ENCODE measurements around the gene PPP1R16B.

The PPP1R16B gene

GRCh38 chr20:38902601-38903000, 97.1 kb downstream of the PPP1R16B start:
- DNase-seq, result no peak

GRCh38 chr20:38903335-38903734, 97.8 kb downstream of the PPP1R16B start:
- no peak for DNase-seq

- DNase-seq, result no peak
Observed at GRCh38 chr20:38905375-38905774, 99.9 kb downstream of the PPP1R16B start.

DNA sequence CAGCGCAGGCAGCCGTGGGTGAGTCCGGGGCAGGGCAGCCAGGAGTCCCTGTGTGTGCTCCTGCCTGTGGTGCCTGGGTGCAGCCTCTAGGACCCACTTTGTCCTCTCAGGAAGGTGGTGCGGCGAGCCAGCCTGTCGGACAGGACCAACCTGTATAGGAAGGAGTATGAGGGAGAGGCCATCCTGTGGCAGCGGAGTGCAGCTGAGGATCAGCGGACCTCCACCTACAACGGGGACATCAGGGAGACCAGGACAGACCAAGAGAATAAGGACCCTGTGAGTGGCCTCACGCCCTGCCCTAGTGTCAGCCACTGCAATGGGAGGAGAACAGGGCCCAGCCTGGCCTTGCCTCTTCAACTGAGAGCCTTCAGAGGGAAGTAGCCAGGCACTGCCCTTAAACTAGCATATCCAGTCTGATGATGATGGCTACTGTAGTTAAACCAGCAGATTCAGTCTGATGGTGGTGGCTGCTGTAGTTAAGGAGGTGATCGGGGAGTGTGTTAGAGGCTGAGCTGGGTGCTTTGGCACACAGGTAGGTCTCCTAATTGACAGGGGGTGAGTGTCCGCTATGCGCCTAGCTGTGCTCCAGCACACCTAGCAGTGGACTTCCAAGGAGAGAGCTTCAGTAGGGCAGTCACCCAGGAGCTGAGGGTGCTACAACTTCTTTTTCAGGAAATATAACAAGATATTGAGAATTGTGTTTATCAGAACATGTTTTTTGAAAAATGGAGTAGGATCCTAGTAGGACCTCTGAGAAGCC, 102.6 kb downstream of the PPP1R16B start:
- DNase-seq, result no peak

DNA sequence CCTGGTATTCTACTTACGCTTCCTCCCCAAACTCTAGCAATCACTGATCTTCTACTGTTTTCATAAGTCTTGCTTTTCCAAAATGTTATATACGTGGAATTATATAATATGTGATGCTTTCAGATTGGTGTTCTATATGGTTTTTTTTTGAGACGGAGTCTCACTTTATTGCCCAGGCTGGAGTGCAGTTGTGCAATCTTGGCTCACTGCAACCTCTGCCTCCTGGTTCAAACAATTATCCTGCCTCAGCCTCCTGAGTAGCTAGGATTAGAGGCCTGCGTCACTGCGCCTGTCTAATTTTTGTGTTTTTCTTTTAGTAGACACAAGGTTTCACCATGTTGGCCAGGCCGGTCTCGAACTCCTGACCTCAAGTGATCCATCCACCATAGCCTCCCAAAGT, 109.9 kb downstream of the PPP1R16B start:
- DNase-seq, result no peak

DNA sequence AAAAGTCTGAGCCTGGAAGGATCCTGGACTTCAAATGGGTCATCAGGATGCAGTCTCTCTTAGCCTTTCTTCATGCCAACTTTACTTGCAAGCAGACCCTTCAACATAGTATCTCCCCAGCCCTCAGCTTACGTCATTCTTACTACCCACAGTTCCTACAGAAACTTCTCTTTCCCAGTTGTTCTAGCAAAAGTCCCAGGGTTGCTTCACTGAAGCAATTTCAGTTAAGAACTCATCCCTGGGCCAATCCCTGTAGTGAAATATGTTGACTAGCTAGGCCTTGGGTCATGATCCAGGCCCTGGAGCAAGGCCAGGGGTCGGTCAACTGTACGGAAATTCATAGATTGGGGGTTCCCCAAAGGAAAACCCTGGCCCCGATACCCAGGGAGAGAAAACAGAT, 112.2 kb downstream of the PPP1R16B start:
- no peak for DNase-seq

- DNase-seq, result no peak
Observed at GRCh38 chr20:38918172-38918571, 112.7 kb downstream of the PPP1R16B start.

- DNase-seq, result no peak
Observed at GRCh38 chr20:38919683-38920082, 114.2 kb downstream of the PPP1R16B start.

DNA sequence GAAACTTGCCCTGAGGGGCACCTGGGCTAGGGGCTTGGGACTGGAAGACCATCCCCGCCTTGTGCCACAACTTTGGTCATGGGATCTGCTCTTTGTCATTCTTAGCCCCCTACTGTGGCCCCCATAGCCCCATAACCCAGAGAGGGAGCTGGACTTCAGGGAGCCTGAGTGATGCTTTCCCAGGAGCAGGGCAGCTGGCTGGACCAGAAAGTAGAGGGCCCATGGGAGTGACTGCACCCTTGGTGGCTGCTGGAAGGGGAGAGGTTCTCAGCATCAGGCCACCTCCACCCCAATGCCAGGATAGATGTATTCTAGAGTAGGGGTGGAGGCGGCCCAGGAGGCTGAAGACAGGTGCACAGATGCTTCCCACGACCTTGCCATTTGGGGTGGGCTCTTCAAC, 114.9 kb downstream of the PPP1R16B start:
- DNase-seq, result no peak

GRCh38 chr20:38920851-38921250, 115.4 kb downstream of the PPP1R16B start:
- no peak for DNase-seq

GRCh38 chr20:38924718-38925117, 119.2 kb downstream of the PPP1R16B start:
- DNase-seq, result no peak

DNA sequence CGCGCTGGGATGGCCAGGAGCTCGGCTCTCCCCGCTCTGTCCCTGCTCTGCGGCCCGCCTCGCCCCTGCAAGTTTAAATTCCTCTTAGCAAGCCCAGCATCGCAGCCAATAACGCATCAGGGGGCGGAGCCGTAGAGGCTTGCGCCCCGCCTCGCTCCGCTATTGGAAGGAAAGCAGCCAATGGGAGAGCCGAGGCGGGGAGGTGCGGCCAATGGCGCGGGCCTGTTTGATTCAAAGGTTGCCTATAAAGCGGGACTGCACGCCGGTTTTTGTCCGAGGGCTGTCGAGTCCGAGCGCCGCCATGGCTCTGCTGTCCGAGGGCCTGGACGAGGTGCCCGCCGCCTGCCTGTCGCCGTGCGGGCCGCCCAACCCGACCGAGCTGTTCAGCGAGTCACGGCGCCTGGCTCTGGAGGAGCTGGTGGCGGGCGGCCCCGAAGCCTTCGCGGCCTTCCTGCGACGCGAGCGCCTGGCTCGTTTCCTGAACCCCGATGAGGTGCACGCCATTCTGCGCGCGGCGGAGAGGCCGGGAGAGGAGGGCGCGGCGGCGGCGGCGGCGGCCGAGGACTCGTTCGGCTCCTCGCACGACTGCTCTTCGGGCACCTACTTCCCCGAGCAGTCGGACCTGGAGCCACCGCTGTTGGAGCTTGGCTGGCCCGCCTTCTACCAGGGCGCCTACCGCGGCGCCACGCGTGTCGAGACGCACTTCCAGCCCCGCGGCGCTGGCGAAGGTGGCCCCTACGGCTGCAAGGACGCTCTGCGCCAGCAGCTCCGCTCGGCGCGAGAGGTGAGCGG, 120.8 kb downstream of the PPP1R16B start, which contains the start of gene FAM83D:
Gene FAM83D, plus strand, starts transcription at position 276 of the 792 bp plus-strand sequence. Its CDS starts 26 bp downstream, at position 302.
- peak; percentile 94 for DNase-seq

DNA sequence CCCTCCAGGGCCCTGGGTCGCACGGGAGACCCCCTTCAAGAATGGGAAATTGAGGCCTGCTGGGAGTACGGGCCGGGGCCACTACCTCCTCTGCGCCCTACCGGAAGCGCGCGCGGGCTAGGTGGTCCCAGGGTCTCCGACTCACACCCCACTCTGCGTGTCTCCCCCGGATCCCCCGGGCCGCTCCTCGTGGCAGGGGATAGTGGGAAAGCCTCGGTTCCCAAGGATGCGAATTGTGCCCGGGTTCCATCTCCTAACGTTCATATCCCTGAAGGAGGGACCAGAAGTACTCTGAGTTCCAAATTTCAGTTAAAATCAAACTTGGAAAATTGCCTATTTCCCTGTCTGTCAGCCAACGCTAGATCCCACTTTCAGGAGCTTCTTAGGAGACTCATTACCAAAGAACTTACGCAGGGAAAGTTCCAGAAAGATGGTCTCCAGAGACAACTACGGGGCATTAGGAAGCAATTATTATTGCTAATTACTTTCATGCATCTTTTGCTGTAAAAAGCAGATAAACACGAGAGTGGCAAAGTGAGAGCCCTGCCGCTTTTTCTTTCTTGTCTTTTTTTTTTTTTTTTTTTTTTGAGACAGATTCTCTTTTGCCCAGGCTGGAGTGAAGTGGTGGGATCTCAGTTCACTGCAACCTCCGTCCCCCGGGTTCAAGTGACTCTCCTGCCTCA, 121.6 kb downstream of the PPP1R16B start:
- no peak for DNase-seq

DNA sequence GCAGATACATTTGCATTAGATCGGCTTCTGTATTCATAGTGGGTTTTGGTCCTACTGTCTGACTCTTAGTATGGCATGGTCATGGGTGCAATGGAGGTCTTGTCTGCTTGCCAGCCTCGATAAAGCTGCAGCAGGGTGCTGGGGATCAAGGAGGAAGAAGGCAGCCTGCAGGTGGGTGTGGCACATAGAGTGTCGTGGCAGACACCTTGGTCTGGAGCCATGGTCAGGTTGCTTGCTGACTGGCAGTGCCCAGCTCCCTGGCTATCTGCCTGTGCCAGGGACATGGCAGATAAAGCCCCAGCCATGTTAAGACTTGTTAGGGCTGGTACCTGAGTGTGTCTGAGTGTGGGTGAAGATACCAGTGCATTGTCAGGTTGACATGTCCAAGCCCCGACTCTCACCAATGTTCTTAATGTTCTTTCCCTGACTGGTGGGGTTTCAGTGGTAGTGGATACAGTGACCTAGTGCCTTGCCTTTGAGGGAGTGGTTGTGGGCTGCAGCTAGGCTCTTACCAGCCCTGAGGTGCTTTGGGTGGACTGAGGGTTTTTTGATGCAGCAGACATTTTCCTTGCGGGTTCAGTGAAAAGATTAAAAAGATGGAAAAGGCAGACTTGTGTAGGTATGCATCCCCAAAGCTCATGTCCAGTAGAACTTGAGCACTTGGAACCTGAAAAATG, 122.5 kb downstream of the PPP1R16B start:
- no peak for DNase-seq

DNA sequence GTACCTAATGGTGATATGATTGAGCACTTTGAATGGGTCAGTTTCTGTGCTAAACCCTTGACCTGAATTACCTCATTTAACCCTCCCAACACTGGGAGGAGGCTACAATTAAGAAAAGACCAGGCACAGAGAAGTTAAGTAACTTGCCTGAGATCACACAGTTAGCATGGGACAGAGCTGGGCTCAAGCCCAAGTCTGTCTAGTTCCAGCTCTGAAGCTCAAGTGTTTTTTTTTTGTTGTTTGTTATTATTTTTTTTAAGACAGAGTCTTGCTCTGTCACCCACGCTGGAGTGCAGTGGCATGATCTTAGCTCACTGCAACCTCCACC, 124.7 kb downstream of the PPP1R16B start:
- no peak for DNase-seq

DNA sequence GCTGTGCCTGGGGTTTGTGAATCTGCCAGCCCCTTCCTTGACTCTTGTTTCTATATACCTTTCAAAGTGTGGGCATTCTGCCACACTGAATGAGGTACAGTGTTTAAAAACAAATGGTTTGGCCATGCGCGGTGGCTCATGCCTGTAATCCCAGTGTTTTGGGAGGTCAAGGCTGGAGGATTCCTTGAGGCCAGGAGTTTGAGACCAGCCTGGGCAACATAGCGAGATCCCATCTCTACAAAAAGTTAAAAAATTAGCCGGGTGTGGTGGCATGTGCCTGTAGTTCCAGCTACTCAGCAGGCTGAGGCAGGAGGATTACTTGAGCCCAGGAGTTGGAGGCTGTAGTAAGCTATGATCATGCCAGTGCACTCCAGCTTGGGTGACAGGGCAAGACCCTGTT, 126.5 kb downstream of the PPP1R16B start:
- DNase-seq, result no peak

GRCh38 chr20:38932457-38933120, 127.1 kb downstream of the PPP1R16B start:
- no peak for DNase-seq

GRCh38 chr20:38934530-38934929, 129.0 kb downstream of the PPP1R16B start:
- no peak for DNase-seq

- DNase-seq, result no peak
Observed at GRCh38 chr20:38935285-38935684, 129.8 kb downstream of the PPP1R16B start.

GRCh38 chr20:38935967-38936407, 130.5 kb downstream of the PPP1R16B start:
- no peak for DNase-seq

GRCh38 chr20:38937000-38937399, 131.5 kb downstream of the PPP1R16B start:
- no peak for DNase-seq

DNA sequence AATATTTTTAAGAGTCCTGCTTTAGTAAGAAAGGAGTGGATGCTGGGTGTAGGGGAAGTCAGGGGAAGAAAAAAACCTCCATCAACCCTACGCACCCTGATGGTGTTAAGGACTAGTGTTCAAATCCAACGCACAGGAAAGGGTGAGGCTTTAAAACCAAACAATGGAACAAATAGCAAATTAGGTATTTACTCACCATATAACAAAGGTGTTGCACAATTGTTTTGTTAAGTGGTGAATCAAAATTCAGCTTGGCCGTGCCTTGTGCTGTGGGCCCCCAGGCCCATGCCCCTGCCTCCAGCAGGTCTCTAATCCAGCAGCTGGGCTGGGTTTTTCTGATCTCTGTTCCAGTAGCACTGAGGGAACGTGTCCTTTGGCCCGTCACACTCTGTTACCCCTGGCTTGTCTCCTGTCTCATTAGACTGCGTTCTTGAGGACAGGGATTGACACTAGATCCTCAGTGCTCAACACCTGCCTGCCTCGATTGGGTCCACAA, 132.5 kb downstream of the PPP1R16B start:
- DNase-seq, result no peak
